SK-N-SH treated with all-trans-retinoic acid at 6 μM for 48 hours (cell line): ENCODE data around the gene CCDC188.

Source experiments
- ATAC-seq: fragments of 200-7000 bp; cut with Tn5 transposase; 3 replicates; pipeline ENCODE4 v1.9.1; 2020; ENCODE audit warnings: mild to moderate bottlenecking, moderate library complexity
- ARNTL ChIP-seq: fragments of 450-650 bp; formaldehyde crosslinking; IDR thresholded peaks from 2 replicates; pipeline ENCODE4 v1.5.0; 2020; ENCODE audit warnings: low read depth, mild to moderate bottlenecking, moderate library complexity, borderline replicate concordance
- BACH2 ChIP-seq: fragments of 250-450 bp; sonication (Bioruptor Pico); IDR thresholded peaks from 2 replicates; pipeline ENCODE4 v1.9.0; 2021; ENCODE audit warnings: mild to moderate bottlenecking, borderline replicate concordance
- CSRNP3 ChIP-seq: fragments of 250-450 bp; sonication (Bioruptor Pico); IDR thresholded peaks from 2 replicates; pipeline ENCODE4 v1.5.1; 2021; ENCODE audit warnings: mild to moderate bottlenecking, moderate library complexity
- GLIS3 ChIP-seq: fragments of 250-450 bp; sonication (Bioruptor Pico); IDR thresholded peaks from 2 replicates; pipeline ENCODE4 v1.5.0; 2020; ENCODE audit warnings: mild to moderate bottlenecking, moderate library complexity
- ISL1 ChIP-seq: fragments of 250-450 bp; sonication (Bioruptor Pico); IDR thresholded peaks from 2 replicates; pipeline ENCODE4 v2.1.2; 2022; ENCODE audit warnings: mild to moderate bottlenecking, moderate library complexity
- OSR1 ChIP-seq: fragments of 250-450 bp; sonication (Bioruptor Pico); IDR thresholded peaks from 2 replicates; pipeline ENCODE4 v1.8.0; 2022; ENCODE audit warnings: moderate library complexity, mild to moderate bottlenecking, inconsistent platforms
- PATZ1 ChIP-seq: fragments of 250-450 bp; sonication (Bioruptor Pico); IDR thresholded peaks from 2 replicates; pipeline ENCODE4 v1.8.0; 2020; ENCODE audit warnings: mild to moderate bottlenecking, moderate library complexity, borderline replicate concordance
- POU6F1 ChIP-seq: fragments of 250-450 bp; sonication (Bioruptor Pico); IDR thresholded peaks from 2 replicates; pipeline ENCODE4 v1.8.0; 2021; ENCODE audit warnings: low read depth, mild to moderate bottlenecking, moderate library complexity, borderline replicate concordance
- PPARA ChIP-seq: fragments of 250-450 bp; sonication (Bioruptor Pico); IDR thresholded peaks from 2 replicates; pipeline ENCODE4 v1.5.0; 2020; ENCODE audit warnings: mild to moderate bottlenecking, borderline replicate concordance
- RARB ChIP-seq: fragments of 250-450 bp; sonication (Bioruptor Pico); IDR thresholded peaks from 2 replicates; pipeline ENCODE4 v1.8.0; 2021; ENCODE audit warnings: mild to moderate bottlenecking, moderate library complexity
- SNAI2 ChIP-seq: fragments of 250-450 bp; sonication (Bioruptor Pico); IDR thresholded peaks from 2 replicates; pipeline ENCODE4 v1.5.0; 2020; ENCODE audit warnings: mild to moderate bottlenecking, moderate library complexity
- TCF4 ChIP-seq: fragments of 250-450 bp; sonication (Bioruptor Pico); IDR thresholded peaks from 2 replicates; pipeline ENCODE4 v1.8.0; 2021; ENCODE audit warnings: mild to moderate bottlenecking, moderate library complexity, borderline replicate concordance
- TOX ChIP-seq: fragments of 250-450 bp; sonication (Bioruptor Pico); IDR thresholded peaks from 2 replicates; pipeline ENCODE4 v1.8.0; 2021; ENCODE audit warnings: mild to moderate bottlenecking, moderate library complexity, borderline replicate concordance
- TSHZ2 ChIP-seq: fragments of 250-450 bp; sonication (Bioruptor Pico); IDR thresholded peaks from 2 replicates; pipeline ENCODE4 v1.5.0; 2020; ENCODE audit warnings: mild to moderate bottlenecking, moderate library complexity
- ZC3H10 ChIP-seq: fragments of 250-450 bp; sonication (Bioruptor Pico); IDR thresholded peaks from 2 replicates; pipeline ENCODE4 v1.5.1; 2021; ENCODE audit warnings: mild to moderate bottlenecking, moderate library complexity
- ZFP3 ChIP-seq: fragments of 250-450 bp; sonication (Bioruptor Pico); IDR thresholded peaks from 2 replicates; pipeline ENCODE4 v1.5.0; 2020; ENCODE audit warnings: mild to moderate bottlenecking, moderate library complexity
- ZFP30 ChIP-seq: fragments of 450-650 bp; formaldehyde crosslinking; IDR thresholded peaks from 2 replicates; pipeline ENCODE4 v1.5.0; 2022; ENCODE audit warnings: mild to moderate bottlenecking, moderate library complexity
- ZNF70 ChIP-seq: fragments of 450-650 bp; formaldehyde crosslinking; IDR thresholded peaks from 2 replicates; pipeline ENCODE4 v1.5.0; 2020; ENCODE audit warnings: mild to moderate bottlenecking, moderate library complexity
- ZNF8 ChIP-seq: fragments of 450-650 bp; formaldehyde crosslinking; IDR thresholded peaks from 2 replicates; pipeline ENCODE4 v1.5.0; 2020; ENCODE audit warnings: mild to moderate bottlenecking, moderate library complexity

Gene CCDC188

GRCh38 chr22:20108757-20109230 is 42.1 kb downstream of the CCDC188 start:
- ATAC-seq: no peak

GRCh38 chr22:20107951-20108756 is 42.7 kb downstream of the CCDC188 start:
- no peak for ATAC-seq
- TF ChIP-seq ZFP3 (CRISPR knock-in tag) (no peak), ARNTL (no peak), PATZ1 (no peak), BACH2 (CRISPR knock-in tag) (no peak), OSR1 (CRISPR knock-in tag) (no peak), TSHZ2 (CRISPR knock-in tag) (no peak), RARB (CRISPR knock-in tag) (no peak), ZFP30 (CRISPR knock-in tag) (no peak), ZNF70 (no peak), TOX (no peak), ISL1 (no peak), CSRNP3 (CRISPR knock-in tag) (no peak), ZC3H10 (CRISPR knock-in tag) (no peak), POU6F1 (no peak), GLIS3 (no peak), TCF4 (CRISPR knock-in tag) (no peak), PPARA (CRISPR knock-in tag) (no peak), SNAI2 (CRISPR knock-in tag) (no peak), ZNF8 (CRISPR knock-in tag) (no peak)

More at GRCh38 chr22:20108757-20109230, 42.1 kb downstream of the CCDC188 start:
- TF ChIP-seq TSHZ2 (CRISPR knock-in tag): no peak
- TF ChIP-seq OSR1 (CRISPR knock-in tag): no peak
- no peak for TF ChIP-seq CSRNP3 (CRISPR knock-in tag)
- TF ChIP-seq ZFP30 (CRISPR knock-in tag): no peak
- TF ChIP-seq ZNF8 (CRISPR knock-in tag): no peak
